Astrocyte (in vitro differentiated cells and primary cell): ENCODE data around the gene ATG7. TPM values are rescaled to one million over a fixed set of nuclear protein-coding genes. Genes with fewer than 3 reads are reported as not detected.

Experiments used
- DNase-seq: peaks from one replicate; pipeline ENCODE4 v3.0.0-alpha.2; 2010; ENCODE audit warnings: low read depth
- FAIRE-seq: peaks from 2 replicates; lab custom pipeline; 2011; peaks lifted over from hg19 to GRCh38; lab: Jason Lieb, UNC
- H2AFZ ChIP-seq: 2 replicates; pipeline ENCODE4 v1.6.0; 2012; ENCODE audit warnings: low read depth, low read length, inconsistent platforms
- H3K27ac ChIP-seq: 2 replicates; pipeline ENCODE4 v1.5.1; 2011; ENCODE audit warnings: low read depth, low read length, inconsistent platforms
- H3K27me3 ChIP-seq: 2 replicates; pipeline ENCODE4 v1.6.0; 2011; ENCODE audit warnings: low read length, inconsistent platforms; ENCODE audit not compliant: insufficient read depth
- H3K36me3 ChIP-seq: 2 replicates; pipeline ENCODE4 v1.5.1; 2011; ENCODE audit warnings: low read length, inconsistent platforms; ENCODE audit not compliant: insufficient read depth
- H3K4me1 ChIP-seq: 2 replicates; pipeline ENCODE4 v1.5.1; 2011; ENCODE audit warnings: low read length, inconsistent platforms; ENCODE audit not compliant: insufficient read depth
- H3K4me2 ChIP-seq: 2 replicates; pipeline ENCODE4 v1.6.0; 2012; ENCODE audit warnings: low read length, inconsistent platforms
- H3K4me3 ChIP-seq: 2 replicates; pipeline ENCODE4 v1.5.1; 2011; ENCODE audit warnings: low read depth, mild to moderate bottlenecking, low read length, inconsistent platforms; ENCODE audit not compliant: insufficient read depth
- H3K79me2 ChIP-seq: 2 replicates; pipeline ENCODE4 v1.6.0; 2012; ENCODE audit warnings: mild to moderate bottlenecking, low read length, inconsistent platforms; ENCODE audit not compliant: insufficient read depth
- H3K9ac ChIP-seq: 2 replicates; pipeline ENCODE4 v1.6.0; 2012; ENCODE audit warnings: mild to moderate bottlenecking, low read length, inconsistent platforms
- H3K9me3 ChIP-seq: 2 replicates; pipeline ENCODE4 v1.5.1; 2012; ENCODE audit warnings: low read depth, mild to moderate bottlenecking, low read length, inconsistent platforms; ENCODE audit not compliant: insufficient read depth
- H4K20me1 ChIP-seq: 2 replicates; pipeline ENCODE4 v1.6.0; 2012; ENCODE audit warnings: low read length, inconsistent platforms; ENCODE audit not compliant: insufficient read depth
- H3K27ac Mint-ChIP-seq: one replicate; pipeline ENCODE4 v1.8.0; 2021; ENCODE audit warnings: mild to moderate bottlenecking, mixed read lengths; ENCODE audit not compliant: unreplicated experiment
- H3K27me3 Mint-ChIP-seq: one replicate; pipeline ENCODE4 v1.8.0; 2021; ENCODE audit warnings: low read depth, mixed read lengths; ENCODE audit not compliant: unreplicated experiment
- H3K36me3 Mint-ChIP-seq: one replicate; pipeline ENCODE4 v1.8.0; 2021; ENCODE audit warnings: low read depth, mixed read lengths; ENCODE audit not compliant: unreplicated experiment
- H3K4me1 Mint-ChIP-seq: one replicate; pipeline ENCODE4 v1.8.0; 2021; ENCODE audit warnings: low read depth, mixed read lengths; ENCODE audit not compliant: unreplicated experiment
- H3K4me3 Mint-ChIP-seq: one replicate; pipeline ENCODE4 v1.8.0; 2021; ENCODE audit warnings: mild to moderate bottlenecking, moderate library complexity, mixed read lengths; ENCODE audit not compliant: unreplicated experiment
- H3K9me3 Mint-ChIP-seq: one replicate; pipeline ENCODE4 v1.8.0; 2021; ENCODE audit warnings: mild to moderate bottlenecking, mixed read lengths; ENCODE audit not compliant: unreplicated experiment
- EZH2 ChIP-seq: IDR thresholded peaks from 2 replicates; pipeline ENCODE4 v1.6.1; 2012; ENCODE audit warnings: mild to moderate bottlenecking, low read length, inconsistent platforms; ENCODE audit not compliant: insufficient read depth
- total RNA-seq: library from RNA; stranded (reverse); gene quantifications from 2 replicates; pipeline ENCODE4 v1.2.1, GENCODE V29; 2021
- TF ChIP-seq, protein P1 (sequence below): IDR thresholded peaks from 2 replicates; pipeline ENCODE4 v1.5.1; 2011; ENCODE audit warnings: low read depth, mild to moderate bottlenecking, inconsistent platforms, low read length, moderate library complexity; ENCODE audit not compliant: insufficient read depth

The ATG7 gene
- total RNA-seq, 1 donor from 2014 or later, result 29.5 TPM

DNA sequence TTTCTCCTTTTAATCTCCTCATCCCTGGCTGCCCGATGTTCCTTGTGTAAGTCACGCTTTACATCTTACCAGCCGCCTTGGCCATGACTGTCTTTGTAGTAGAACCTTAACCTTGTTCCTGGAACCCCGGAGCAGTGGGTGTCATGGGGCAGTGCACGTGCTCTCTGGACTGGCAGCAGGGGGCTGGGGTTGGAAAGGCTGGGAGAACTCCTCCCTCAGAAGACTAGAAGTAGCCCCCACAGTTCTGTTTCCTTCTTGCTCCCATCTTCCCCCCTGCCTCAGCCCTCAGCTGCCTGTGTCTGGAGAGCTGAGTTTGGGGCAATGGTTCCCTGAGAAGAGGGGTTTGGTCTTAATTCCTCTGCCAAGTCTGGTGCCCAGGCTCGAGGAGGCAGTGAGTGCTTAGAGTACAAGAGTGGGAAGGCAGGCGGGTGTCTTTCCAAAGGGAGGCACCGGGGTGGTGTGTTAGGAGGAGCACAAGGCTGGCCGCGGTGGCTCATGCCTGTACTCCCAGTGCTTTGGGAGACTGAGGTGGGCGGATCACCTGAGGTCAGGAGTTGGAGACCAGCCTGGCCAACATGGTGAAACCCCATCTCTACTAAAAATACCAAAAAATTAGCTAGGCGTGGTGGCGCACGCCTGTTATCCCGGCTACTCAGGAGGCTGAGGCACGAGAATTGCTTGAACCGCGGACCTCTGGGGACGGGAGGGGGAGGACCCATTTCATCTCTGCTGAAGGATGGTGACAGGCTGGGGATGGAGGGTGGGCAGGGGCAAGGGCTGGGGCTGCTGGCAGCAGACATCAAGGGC is 271.1 kb downstream of the ATG7 start:
- H3K4me3 ChIP-seq, result no peak overlapping the region
- H3K4me1 ChIP-seq, result peaks cover 7% of the 10 kb centered on the region
- no peak overlapping the region for H3K4me2 ChIP-seq
- TF ChIP-seq, protein P1, sequence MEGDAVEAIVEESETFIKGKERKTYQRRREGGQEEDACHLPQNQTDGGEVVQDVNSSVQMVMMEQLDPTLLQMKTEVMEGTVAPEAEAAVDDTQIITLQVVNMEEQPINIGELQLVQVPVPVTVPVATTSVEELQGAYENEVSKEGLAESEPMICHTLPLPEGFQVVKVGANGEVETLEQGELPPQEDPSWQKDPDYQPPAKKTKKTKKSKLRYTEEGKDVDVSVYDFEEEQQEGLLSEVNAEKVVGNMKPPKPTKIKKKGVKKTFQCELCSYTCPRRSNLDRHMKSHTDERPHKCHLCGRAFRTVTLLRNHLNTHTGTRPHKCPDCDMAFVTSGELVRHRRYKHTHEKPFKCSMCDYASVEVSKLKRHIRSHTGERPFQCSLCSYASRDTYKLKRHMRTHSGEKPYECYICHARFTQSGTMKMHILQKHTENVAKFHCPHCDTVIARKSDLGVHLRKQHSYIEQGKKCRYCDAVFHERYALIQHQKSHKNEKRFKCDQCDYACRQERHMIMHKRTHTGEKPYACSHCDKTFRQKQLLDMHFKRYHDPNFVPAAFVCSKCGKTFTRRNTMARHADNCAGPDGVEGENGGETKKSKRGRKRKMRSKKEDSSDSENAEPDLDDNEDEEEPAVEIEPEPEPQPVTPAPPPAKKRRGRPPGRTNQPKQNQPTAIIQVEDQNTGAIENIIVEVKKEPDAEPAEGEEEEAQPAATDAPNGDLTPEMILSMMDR, result no peak
- no peak for TF ChIP-seq EZH2
- Mint-ChIP-seq H3K36me3 (peaks cover 6% of the 10 kb centered on the region), H3K27ac (no peak overlapping the region), H3K27me3 (no peaks in the 10 kb centered on the region), H3K4me3 (no peak overlapping the region), H3K4me1 (peaks cover 6% of the 10 kb centered on the region), H3K9me3 (no peaks in the 10 kb centered on the region)
- H2AFZ ChIP-seq, result no peak overlapping the region
- H3K9me3 ChIP-seq, result peaks cover 6% of the 10 kb centered on the region
- no peak for FAIRE-seq
- H3K27ac ChIP-seq, result no peak overlapping the region
- DNase-seq, result no peak
- no peaks in the 10 kb centered on the region for H4K20me1 ChIP-seq
- H3K27me3 ChIP-seq, result no peaks in the 10 kb centered on the region
- H3K9ac ChIP-seq, result no peak overlapping the region
- H3K36me3 ChIP-seq, result no peaks in the 10 kb centered on the region
- peaks cover 5% of the 10 kb centered on the region for H3K79me2 ChIP-seq

DNA sequence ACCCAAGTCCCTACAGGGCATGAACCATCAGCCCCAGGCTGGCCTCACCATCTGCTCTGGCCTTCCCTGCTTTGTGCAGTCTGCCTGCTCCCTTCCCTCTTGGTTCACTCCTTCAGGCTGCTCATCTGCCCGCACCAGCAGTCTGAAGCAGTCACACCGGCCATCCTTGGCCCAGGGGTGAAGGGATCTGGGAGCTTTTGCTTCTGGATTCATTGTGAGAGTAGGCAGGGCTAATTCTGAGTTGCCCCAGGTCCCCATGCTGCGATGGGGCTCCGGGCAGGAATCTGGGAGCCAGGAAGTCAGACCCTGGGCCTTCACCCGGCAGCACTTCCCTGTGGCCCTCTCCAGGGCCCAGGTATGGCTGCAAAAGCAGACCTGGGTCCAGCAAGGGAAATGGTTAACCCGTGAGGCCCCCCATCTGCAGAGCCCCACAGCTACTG is 271.8 kb downstream of the ATG7 start:
- Histone ChIP-seq H4K20me1 (no peaks in the 10 kb centered on the region), H2AFZ (no peak overlapping the region), H3K27me3 (no peaks in the 10 kb centered on the region), H3K4me3 (no peak overlapping the region), H3K79me2 (peaks cover 5% of the 10 kb centered on the region), H3K9ac (no peak overlapping the region), H3K9me3 (peaks cover 6% of the 10 kb centered on the region), H3K4me1 (peaks cover 14% of the 10 kb centered on the region), H3K36me3 (no peaks in the 10 kb centered on the region), H3K4me2 (no peak overlapping the region), H3K27ac (no peak overlapping the region)
- Mint-ChIP-seq H3K9me3 (no peaks in the 10 kb centered on the region), H3K4me3 (no peak overlapping the region), H3K36me3 (peaks cover 6% of the 10 kb centered on the region), H3K27me3 (no peaks in the 10 kb centered on the region), H3K27ac (no peak overlapping the region), H3K4me1 (peaks cover 12% of the 10 kb centered on the region)
- FAIRE-seq (no peak), DNase-seq (no peak)
- no peak for TF ChIP-seq EZH2
- TF ChIP-seq, protein P1, result no peak
